ENCODE measurements around the gene JAG2.

The JAG2 gene

GRCh38 chr14:105168496-105168978 is at the start of gene JAG2:
Gene JAG2 (minus strand): TSS chr14:105168776. CDS start chr14:105168420, 356 bp downstream.
- peak within 1 kb of the TSS; percentile 85 for H3K4me3 Mint-ChIP-seq
- H3K27me3 Mint-ChIP-seq (ENCODE audit: low read depth) = peaks cover 27% of the 10 kb centered on the region
- H3K4me1 Mint-ChIP-seq = peaks cover 25% of the 10 kb centered on the region
- no peaks in the 10 kb centered on the region for H3K36me3 Mint-ChIP-seq (ENCODE audit: low read depth)
- H3K9me3 Mint-ChIP-seq = no peaks in the 10 kb centered on the region
- no peak within 1 kb of the TSS for H3K27ac Mint-ChIP-seq
- TF ChIP-seq CTCF (IDR thresholded peaks at IDR 0.05; ENCODE audit: unreplicated experiment in 3 of 3) = no peak

GRCh38 chr14:105217774-105218173 is 49.2 kb upstream of the JAG2 start:
- H3K27me3 Mint-ChIP-seq (ENCODE audit: low read depth) = peaks cover 3% of the 10 kb centered on the region
- H3K4me3 Mint-ChIP-seq = no peak overlapping the region
- peaks cover 13% of the 10 kb centered on the region for H3K4me1 Mint-ChIP-seq
- H3K27ac Mint-ChIP-seq = no peak overlapping the region
- peaks cover 34% of the 10 kb centered on the region for H3K36me3 Mint-ChIP-seq (ENCODE audit: low read depth)
- no peaks in the 10 kb centered on the region for H3K9me3 Mint-ChIP-seq
- TF ChIP-seq CTCF (IDR thresholded peaks at IDR 0.05; ENCODE audit: unreplicated experiment in 3 of 3) = no peak

GRCh38 chr14:105216490-105217247 is 48.1 kb upstream of the JAG2 start:
- Mint-ChIP-seq H3K4me3 (no peak overlapping the region), H3K27ac (no peak overlapping the region)

GRCh38 chr14:105215602-105216001 is 47.0 kb upstream of the JAG2 start:
- Mint-ChIP-seq H3K9me3 (no peaks in the 10 kb centered on the region), H3K4me1 (peaks cover 20% of the 10 kb centered on the region), H3K36me3 (ENCODE audit: low read depth) (peaks cover 23% of the 10 kb centered on the region), H3K27me3 (ENCODE audit: low read depth) (peaks cover 3% of the 10 kb centered on the region), H3K4me3 (no peak overlapping the region), H3K27ac (no peak overlapping the region)
- no peak for TF ChIP-seq CTCF (IDR thresholded peaks at IDR 0.05; ENCODE audit: unreplicated experiment in 3 of 3)

More at GRCh38 chr14:105216490-105217247, 48.1 kb upstream of the JAG2 start:
- Mint-ChIP-seq H3K27me3 (ENCODE audit: low read depth) (peaks cover 3% of the 10 kb centered on the region), H3K4me1 (peaks cover 20% of the 10 kb centered on the region), H3K9me3 (no peaks in the 10 kb centered on the region), H3K36me3 (ENCODE audit: low read depth) (peaks cover 26% of the 10 kb centered on the region)
- no peak for TF ChIP-seq CTCF (IDR thresholded peaks at IDR 0.05; ENCODE audit: unreplicated experiment in 3 of 3)

DNA sequence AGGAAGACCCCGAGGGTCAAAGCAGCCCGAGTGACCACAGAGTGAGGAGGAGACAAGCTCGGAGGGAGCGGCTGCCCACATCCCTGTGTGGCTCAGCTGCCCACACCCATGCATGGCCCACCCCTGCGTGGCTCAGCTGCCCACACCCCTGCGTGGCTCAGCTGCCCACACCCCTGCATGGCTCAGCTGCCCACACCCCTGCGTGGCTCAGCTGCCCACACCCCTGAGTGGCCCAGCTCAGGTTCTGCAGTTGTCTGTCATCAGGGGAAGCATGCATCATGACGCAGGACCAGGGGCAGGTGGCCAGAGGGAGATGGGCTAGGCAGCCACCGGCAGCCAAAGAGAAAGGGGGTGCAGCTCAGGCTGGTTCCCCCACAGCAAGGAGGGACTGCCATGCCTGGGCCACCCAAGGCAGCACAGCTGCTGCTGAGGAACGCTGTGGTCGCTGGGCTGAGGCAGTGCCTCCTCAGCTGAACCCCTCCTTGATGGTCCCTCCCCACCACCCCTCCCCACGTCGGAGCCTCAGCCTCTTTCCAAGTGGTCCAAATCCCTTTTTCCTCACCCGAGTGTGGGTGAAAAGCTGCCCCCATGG is 45.8 kb upstream of the JAG2 start:
- H3K27me3 Mint-ChIP-seq (ENCODE audit: low read depth) = peaks cover 3% of the 10 kb centered on the region
- no peak overlapping the region for H3K4me3 Mint-ChIP-seq
- H3K27ac Mint-ChIP-seq = no peak overlapping the region
- peaks cover 20% of the 10 kb centered on the region for H3K36me3 Mint-ChIP-seq (ENCODE audit: low read depth)
- peaks cover 20% of the 10 kb centered on the region for H3K4me1 Mint-ChIP-seq
- no peak for TF ChIP-seq CTCF (IDR thresholded peaks at IDR 0.05; ENCODE audit: unreplicated experiment in 3 of 3)
- no peaks in the 10 kb centered on the region for H3K9me3 Mint-ChIP-seq

Measured in nephron (organoid).